Heart right ventricle (tissue), 16 donors: ENCODE data around the gene VPS51. TPM values are rescaled to one million over a fixed set of nuclear protein-coding genes. Genes with fewer than 3 reads are reported as not detected.

ENCODE experiments used
- ATAC-seq, 8 donors: fragments of 200-7000 bp; cut with Tn5 transposase; one replicate each; pipeline ENCODE4 v1.9.1; 2020; ENCODE audit warnings: mild to moderate bottlenecking in 8 of 8, moderate library complexity in 8 of 8, moderate number of reproducible peaks in 1 of 8
- DNase-seq, 2 donors: peaks; one replicate each; pipeline ENCODE4 v3.0.0-alpha.2; 2020
- H3K27ac ChIP-seq, 10 donors: fragments of 200-600 bp; sonication (generic) in 2 of 10; one replicate each; pipeline versions ENCODE4 v1.5.0 to v1.8.0; 2020 to 2022; ENCODE audit warnings: mild to moderate bottlenecking in 3 of 10
- H3K27me3 ChIP-seq, 7 donors: fragments of 200-600 bp; one replicate each; pipeline ENCODE4 v1.8.0; 2021 to 2022; ENCODE audit warnings: mild to moderate bottlenecking in 2 of 7
- H3K36me3 ChIP-seq, 9 donors: fragments of 200-600 bp; sonication (generic) in 1 of 9; one replicate each; pipeline versions ENCODE4 v1.5.0 to v1.8.0; 2020 to 2022; ENCODE audit warnings: mild to moderate bottlenecking in 2 of 9
- H3K4me1 ChIP-seq, 9 donors: fragments of 200-600 bp; sonication (generic) in 1 of 9; one replicate each; pipeline versions ENCODE4 v1.5.0 to v1.8.0; 2020 to 2022; ENCODE audit warnings: mild to moderate bottlenecking in 4 of 9
- H3K4me3 ChIP-seq, 10 donors: fragments of 200-600 bp; sonication (generic) in 2 of 10; one replicate each; pipeline versions ENCODE4 v1.5.0 to v1.8.0; 2020 to 2022; ENCODE audit warnings: mild to moderate bottlenecking in 7 of 10, moderate library complexity in 2 of 10
- H3K9me3 ChIP-seq, 11 donors: fragments of 200-600 bp in 10 of 11; sonication (generic) in 2 of 11; one replicate each; pipeline versions ENCODE4 v1.5.0 to v1.8.0; 2013 to 2022; ENCODE audit warnings: mild to moderate bottlenecking in 2 of 11, control low read depth in 1 of 11, moderate library complexity in 1 of 11
- CTCF ChIP-seq, 9 donors: fragments of 200-600 bp; sonication (generic) in 2 of 9; IDR thresholded peaks; one replicate each; pipeline versions ENCODE4 v1.5.0 to v1.8.0; 2021 to 2022; ENCODE audit warnings: antibody characterized with exemption in 9 of 9, mild to moderate bottlenecking in 5 of 9, moderate library complexity in 1 of 9
- WGBS, 2 donors: extraction: QIAGEN DNeasy Blood & Tissue Kit; methylation state at CpG; one replicate each; pipeline ENCODE4 v1.1.7; 2013; ENCODE audit warnings: inconsistent platforms in 1 of 2; 5-methylcytosine and 5-hydroxymethylcytosine counted together
- intact Hi-C, 10 donors: fragments of 100-400 bp; cut with DNase I; formaldehyde crosslinking; loops; one replicate each; pipeline versions ENCODE4 v1.11.1 to v1.14.2; 2022
- polyA plus RNA-seq, 2 donors: library from polyadenylated mRNA; stranded (reverse); fragments of 200-250 nt; gene quantifications; one replicate each; pipeline ENCODE4 v1.2.3, GENCODE V29; 2013
- total RNA-seq, 10 donors: library from RNA; stranded (reverse); fragmentation: NEBNext Ultra II Directional in 3 of 10; extraction: Animal tissue kit (Norgen Biotek cat#: 25700) in 3 of 10; gene quantifications; one replicate each; pipeline versions ENCODE4 v1.2.1 to v1.2.4, GENCODE V29; 2021 to 2023
- donor health status: Arrhythmogenic right ventricular cardiomyopathy.
- donor health status: ischemic (EF 13 %, LVEDD 7.1; RV severe dilation, severe dysfunction).
- donor health status: healthy with polysubstance abuse.
- donor health status: DM: no; HTN: yes; CAD: no.
- donor health status: DM: no; HTN: no; CAD: no.
- donor health status: ischemic (EF 25% LVEDD 6.9; RV normal size, moderate dysfunction).
- donor health status: ischemic (EF 25% LVEDD 5.7; RV mildly dilated, moderate dysfunction).
- donor health status: healthy.
- donor health status: DM: yes; HTN: yes; CAD: no.
- donor health status: Ischemic cardiomyopathy.
- donor health status: ischemic (EF 35%, LVEDD 5.7; RV mildly dilated, moderate dysfunction).
- donor health status: nonischemic (EF 11% LVEDD 7.7; RV severe dilation, severe dysfunction).
- donor health status: DM: yes; HTN: yes; CAD: no.
- donor health status: PGD.
- donor health status: ischemic (EF 29% LVEDD 5.4; RV normal size, mild dysfunction).
- donor health status: nonischemic (EF 23%, LVEDD 6.1; RV moderate dilation, normal function).

The VPS51 gene
- total and polyA plus RNA-seq, 12 donors, result 79.2 to 123 (median 100) TPM

- no peak for DNase-seq
- Histone ChIP-seq H3K9me3 (no peaks in the 10 kb centered on the region), H3K27ac (peak overlapping the region; percentile 79 to 96 (median 92)), H3K27me3 (no peaks in the 10 kb centered on the region), H3K4me3 (peak overlapping the region; percentile 64 to 93 (median 81)), H3K36me3 (peaks cover 0 to 62% (median 17%) of the 10 kb centered on the region in 9 donors), H3K4me1 (peaks cover 6 to 34% (median 20%) of the 10 kb centered on the region in 9 donors)
- no peak for TF ChIP-seq CTCF (IDR thresholded peaks at IDR 0.05)
- intact Hi-C loops, result loop anchor here in 7 of 10 donors (1.0 to 10.0 kb wide), 12 partner anchors 12 to 160 kb away; partner anchors contain the start of genes FAU (in 4 of the 7), MRPL49 (in 4 of the 7), SNX15 (in 3 of the 7) and SAC3D1 (in 2 of the 7)
- WGBS, 2 donors, result 45 to 48% methylated on average over 23 of the region's 23 CpGs
- ATAC-seq, result peak in 2 of 8 donors; percentile 1
These were observed 11.2 kb upstream of the VPS51 start for GRCh38 chr11:65084598-65085375.

- H3K9me3 ChIP-seq, result no peaks in the 10 kb centered on the region
- H3K4me3 ChIP-seq, result peak overlapping the region in 3 of 10 donors; percentile 70 to 82 (median 73)
- no peak for TF ChIP-seq CTCF (IDR thresholded peaks at IDR 0.05)
- intact Hi-C loops, result loop anchor here in 5 of 10 donors (2.0 to 10.0 kb wide), 6 partner anchors 37 to 161 kb away; partner anchors contain the start of genes ARL2 (in 1 of the 5), FAU (in 1 of the 5), MRPL49 (in 1 of the 5) and PPP2R5B (in 1 of the 5)
- ATAC-seq (no peak), DNase-seq (no peak)
- WGBS, 2 donors, result 88 to 94% methylated on average over 4 of the region's 4 CpGs
- H3K27me3 ChIP-seq, result no peaks in the 10 kb centered on the region
- peaks cover 0 to 58% (median 17%) of the 10 kb centered on the region in 9 donors for H3K36me3 ChIP-seq
- H3K27ac ChIP-seq, result no peak overlapping the region
- H3K4me1 ChIP-seq, result peaks cover 6 to 34% (median 20%) of the 10 kb centered on the region in 9 donors
These were observed 10.6 kb upstream of the VPS51 start for GRCh38 chr11:65085446-65085845.

- TF ChIP-seq CTCF (IDR thresholded peaks at IDR 0.05), result no peak
- intact Hi-C loops, result loop anchor here in 3 of 10 donors (5.0 to 10.0 kb wide), 3 partner anchors 40 to 162 kb away; partner anchors contain the start of genes ARL2 (in 1 of the 3) and PPP2R5B (in 1 of the 3)
- 93 to 94% methylated on average over 9 of the region's 9 CpGs for WGBS, 2 donors
- Histone ChIP-seq H3K36me3 (peaks cover 0 to 52% (median 17%) of the 10 kb centered on the region in 9 donors), H3K4me3 (no peak overlapping the region), H3K4me1 (peaks cover 6 to 28% (median 20%) of the 10 kb centered on the region in 9 donors), H3K27ac (no peak overlapping the region), H3K9me3 (no peaks in the 10 kb centered on the region), H3K27me3 (no peaks in the 10 kb centered on the region)
- ATAC-seq (no peak), DNase-seq (no peak)
These were observed 9.2 kb upstream of the VPS51 start for GRCh38 chr11:65086809-65087208.

- intact Hi-C loops, result loop anchor here in 3 of 10 donors (5.0 to 10.0 kb wide), 3 partner anchors 40 to 162 kb away; partner anchors contain the start of genes ARL2 (in 1 of the 3) and PPP2R5B (in 1 of the 3)
- no peaks in the 10 kb centered on the region for H3K9me3 ChIP-seq
- TF ChIP-seq CTCF (IDR thresholded peaks at IDR 0.05), result no peak
- no peaks in the 10 kb centered on the region for H3K27me3 ChIP-seq
- H3K4me1 ChIP-seq, result peaks cover 6 to 27% (median 20%) of the 10 kb centered on the region in 9 donors
- ATAC-seq, result no peak
- 91% methylated on average over 11 of the region's 11 CpGs for WGBS, 2 donors
- H3K27ac ChIP-seq, result no peak overlapping the region
- no peak for DNase-seq
- peaks cover 0 to 52% (median 17%) of the 10 kb centered on the region in 9 donors for H3K36me3 ChIP-seq
- H3K4me3 ChIP-seq, result no peak overlapping the region
These were observed 8.8 kb upstream of the VPS51 start for GRCh38 chr11:65087216-65087615.
